B cell (primary cell): ENCODE results near the gene CDH18. TPM values are rescaled to one million over a fixed set of nuclear protein-coding genes. Genes with fewer than 3 reads are reported as not detected.

Source experiments
- ATAC-seq: fragments of 200-7000 bp; cut with Tn5 transposase; one replicate; pipeline ENCODE4 v1.10.0; 2021; ENCODE audit warnings: low read depth, mild to moderate bottlenecking, moderate number of reproducible peaks, moderate library complexity
- CTCF ChIA-PET: fragments of 350-600 bp; sonication (Branson Sonifier 250); formaldehyde crosslinking; loops from one replicate; lab custom pipeline; 2021; ENCODE audit warnings: antibody characterized with exemption, inconsistent platforms; lab: Charles Lee
- POLR2A ChIA-PET: fragments of 350-600 bp; sonication (Branson Sonifier 250); formaldehyde crosslinking; loops from one replicate; lab custom pipeline; 2021; ENCODE audit warnings: antibody characterized with exemption; lab: Charles Lee
- DNase-seq: peaks from one replicate; pipeline ENCODE4 v3.0.0; 2013
- H2AFZ ChIP-seq: 2 replicates; pipeline ENCODE4 v1.6.1; 2012; ENCODE audit warnings: mild to moderate bottlenecking, low read depth, low read length; ENCODE audit not compliant: insufficient read depth, poor library complexity, severe bottlenecking
- H3K27ac ChIP-seq, 2 donors: 1 replicate in 1 of 2; 2 replicates in 1 of 2; pipeline ENCODE4 v1.5.1; 2012 to 2013; ENCODE audit warnings: low read length in 2 of 2, mild to moderate bottlenecking in 2 of 2, moderate library complexity in 1 of 2
- H3K27me3 ChIP-seq, 4 experiments: fragments of 200-600 bp in 1 of 4; sonication (generic) in 1 of 4; replicated peaks in 1 of 4; 1 replicate in 2 of 4; 2 replicates in 2 of 4; pipeline versions ENCODE4 v1.6.1 to v1.7.0; 2013 to 2016; ENCODE audit warnings: low read length in 3 of 4, mild to moderate bottlenecking in 2 of 4, mixed read lengths in 1 of 4, moderate library complexity in 1 of 4; ENCODE audit not compliant: insufficient read depth in 4 of 4, control insufficient read depth in 3 of 4; ENCODE audit errors: control extremely low read depth in 1 of 4
- H3K36me3 ChIP-seq, 2 experiments: replicated peaks in 1 of 2; 1 replicate in 1 of 2; 2 replicates in 1 of 2; pipeline versions ENCODE4 v1.6.1 to v1.7.1; 2013; ENCODE audit warnings: low read length in 1 of 2; ENCODE audit not compliant: insufficient read depth in 2 of 2, control insufficient read depth in 1 of 2; ENCODE audit errors: control extremely low read depth in 1 of 2, extremely low read depth in 1 of 2
- H3K4me1 ChIP-seq, 2 donors: fragments of 200-600 bp in 1 of 2; sonication (generic) in 1 of 2; 1 replicate in 1 of 2; 2 replicates in 1 of 2; pipeline versions ENCODE4 v1.5.1 to v1.6.1; 2013 to 2017; ENCODE audit warnings: low read length in 2 of 2; ENCODE audit not compliant: control insufficient read depth in 2 of 2, insufficient read depth in 2 of 2
- H3K4me2 ChIP-seq: replicated peaks from 2 replicates; pipeline ENCODE3; 2012; ENCODE audit warnings: mild to moderate bottlenecking, low read depth, low read length; ENCODE audit not compliant: poor library complexity, severe bottlenecking
- H3K4me3 ChIP-seq, 5 experiments: fragments of 200-600 bp in 1 of 5; sonication (generic) in 1 of 5; 1 replicate in 3 of 5; 2 replicates in 2 of 5; pipeline versions ENCODE4 v1.5.1 to v1.7.0; 2011 to 2016; ENCODE audit warnings: low read length in 4 of 5, mild to moderate bottlenecking in 4 of 5, low read depth in 2 of 5, control low read depth in 1 of 5, moderate library complexity in 1 of 5; ENCODE audit not compliant: insufficient read depth in 1 of 5; ENCODE audit errors: control extremely low read depth in 1 of 5, extremely low read depth in 1 of 5
- H3K79me2 ChIP-seq: fragments of 200-600 bp; sonication (generic); one replicate; pipeline ENCODE4 v1.6.0; 2016; ENCODE audit warnings: low read length; ENCODE audit not compliant: control insufficient read depth, insufficient read depth
- H3K9ac ChIP-seq: fragments of 200-600 bp; sonication (generic); 2 replicates; pipeline ENCODE4 v1.6.1; 2017; ENCODE audit warnings: mild to moderate bottlenecking, low read length, moderate library complexity
- H3K9me3 ChIP-seq, 3 donors: one replicate each; pipeline versions ENCODE4 v1.6.1 to v1.7.1; 2013; ENCODE audit warnings: low read length in 2 of 3; ENCODE audit not compliant: control insufficient read depth in 2 of 3, insufficient read depth in 1 of 3; ENCODE audit errors: control extremely low read depth in 1 of 3
- H4K20me1 ChIP-seq: 2 replicates; pipeline ENCODE4 v1.6.0; 2012; ENCODE audit warnings: mild to moderate bottlenecking, low read length; ENCODE audit not compliant: insufficient read depth, control insufficient read depth, poor library complexity, severe bottlenecking
- H3K27ac Mint-ChIP-seq: one replicate; pipeline ENCODE4 v1.8.0; 2021; ENCODE audit warnings: mixed read lengths
- H3K27me3 Mint-ChIP-seq: one replicate; pipeline ENCODE4 v1.8.0; 2021; ENCODE audit warnings: mixed read lengths
- H3K4me1 Mint-ChIP-seq: one replicate; pipeline ENCODE4 v1.8.0; 2021; ENCODE audit warnings: mixed read lengths
- H3K4me3 Mint-ChIP-seq: one replicate; pipeline ENCODE4 v1.8.0; 2021; ENCODE audit warnings: mixed read lengths
- H3K9me3 Mint-ChIP-seq: one replicate; pipeline ENCODE4 v1.8.0; 2022; ENCODE audit warnings: mixed read lengths; ENCODE audit not compliant: insufficient read depth
- EZH2 ChIP-seq: IDR thresholded peaks from 2 replicates; pipeline ENCODE4 v1.6.1; 2012; ENCODE audit warnings: borderline replicate concordance, low read depth, mild to moderate bottlenecking, moderate library complexity, low read length; ENCODE audit not compliant: insufficient read depth, poor library complexity, severe bottlenecking
- WGBS: methylation state at CpG from one replicate; pipeline ENCODE4 v1.1.5; 2013; ENCODE audit warnings: missing lambda C conversion rate; ENCODE audit not compliant: insufficient coverage; 5-methylcytosine and 5-hydroxymethylcytosine counted together
- intact Hi-C: fragments of 100-400 bp; cut with micrococcal nuclease; formaldehyde crosslinking; loops from one replicate; pipeline ENCODE4 v1.10.0; 2022
- polyA plus RNA-seq: library from polyadenylated mRNA; depleted of rRNA; stranded (reverse); fragments of >200 nt; gene quantifications from 2 replicates; pipeline ENCODE4 v1.2.3, GENCODE V29; 2012
- total RNA-seq, 2 donors: library from RNA; stranded (reverse); fragments of 120-200 nt in 1 of 2; gene quantifications; 1 replicate in 1 of 2; 2 replicates in 1 of 2; pipeline versions ENCODE4 v1.2.3 to v1.2.4, GENCODE V29; 2013 to 2022
- TF ChIP-seq, protein P1 (sequence below): fragments of 200-600 bp; IDR thresholded peaks from one replicate; pipeline ENCODE4 v1.8.0; 2022; ENCODE audit warnings: antibody characterized with exemption, mild to moderate bottlenecking

CDH18 gene
- total and polyA plus RNA-seq, 2 donors (not counting 1 experiment from before 2014, with no cell fraction given) = not detected

DNA sequence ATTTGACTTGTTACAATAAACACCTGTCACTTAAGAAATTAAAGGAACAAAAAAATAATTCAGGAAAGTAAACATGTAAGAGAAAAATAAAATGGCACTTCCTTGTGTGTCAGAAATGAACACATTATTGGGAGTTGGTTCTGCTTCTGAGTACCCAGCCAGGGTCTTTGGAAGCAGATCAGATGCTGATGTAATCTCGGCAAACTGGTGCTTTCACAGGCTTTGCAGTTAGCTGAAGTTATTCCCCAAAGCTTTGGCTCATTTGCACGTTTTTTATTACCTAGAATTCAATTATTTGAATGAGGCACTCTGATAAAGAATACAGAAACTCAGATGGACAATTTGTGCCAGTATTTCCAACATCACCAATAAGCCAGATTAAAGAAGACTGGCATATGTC is 10.9 kb downstream of the CDH18 start:
- DNase-seq (no peak), ATAC-seq (no peak)
- H3K4me2 ChIP-seq = no peak overlapping the region
- Mint-ChIP-seq H3K4me1 (no peaks in the 10 kb centered on the region), H3K27me3 (no peaks in the 10 kb centered on the region), H3K9me3 (peaks cover 4% of the 10 kb centered on the region), H3K27ac (no peak overlapping the region), H3K4me3 (no peak overlapping the region)
- CTCF ChIA-PET = no interaction called here
- no peaks in the 10 kb centered on the region for H3K4me1 ChIP-seq
- H3K27ac ChIP-seq = no peak overlapping the region
- no peak overlapping the region for H2AFZ ChIP-seq
- H3K9me3 ChIP-seq = no peaks in the 10 kb centered on the region
- POLR2A ChIA-PET = no interaction called here
- H4K20me1 ChIP-seq = no peaks in the 10 kb centered on the region
- no peak for TF ChIP-seq EZH2
- TF ChIP-seq, protein P1, sequence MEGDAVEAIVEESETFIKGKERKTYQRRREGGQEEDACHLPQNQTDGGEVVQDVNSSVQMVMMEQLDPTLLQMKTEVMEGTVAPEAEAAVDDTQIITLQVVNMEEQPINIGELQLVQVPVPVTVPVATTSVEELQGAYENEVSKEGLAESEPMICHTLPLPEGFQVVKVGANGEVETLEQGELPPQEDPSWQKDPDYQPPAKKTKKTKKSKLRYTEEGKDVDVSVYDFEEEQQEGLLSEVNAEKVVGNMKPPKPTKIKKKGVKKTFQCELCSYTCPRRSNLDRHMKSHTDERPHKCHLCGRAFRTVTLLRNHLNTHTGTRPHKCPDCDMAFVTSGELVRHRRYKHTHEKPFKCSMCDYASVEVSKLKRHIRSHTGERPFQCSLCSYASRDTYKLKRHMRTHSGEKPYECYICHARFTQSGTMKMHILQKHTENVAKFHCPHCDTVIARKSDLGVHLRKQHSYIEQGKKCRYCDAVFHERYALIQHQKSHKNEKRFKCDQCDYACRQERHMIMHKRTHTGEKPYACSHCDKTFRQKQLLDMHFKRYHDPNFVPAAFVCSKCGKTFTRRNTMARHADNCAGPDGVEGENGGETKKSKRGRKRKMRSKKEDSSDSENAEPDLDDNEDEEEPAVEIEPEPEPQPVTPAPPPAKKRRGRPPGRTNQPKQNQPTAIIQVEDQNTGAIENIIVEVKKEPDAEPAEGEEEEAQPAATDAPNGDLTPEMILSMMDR = no peak
- H3K4me3 ChIP-seq = no peak overlapping the region
- intact Hi-C loops = no loop called here
- no peaks in the 10 kb centered on the region for H3K36me3 ChIP-seq
- H3K9ac ChIP-seq = no peak overlapping the region
- H3K27me3 ChIP-seq = no peaks in the 10 kb centered on the region
- no peaks in the 10 kb centered on the region for H3K79me2 ChIP-seq
- WGBS = 100% methylated on average over 1 of the region's 2 CpGs

- ATAC-seq (no peak), DNase-seq (no peak)
- H3K27ac ChIP-seq = no peak overlapping the region
- H3K4me2 ChIP-seq = no peak overlapping the region
- WGBS = no CpG with 5 or more reads among the region's 4 CpGs
- H3K79me2 ChIP-seq = no peaks in the 10 kb centered on the region
- Mint-ChIP-seq H3K27ac (no peak overlapping the region), H3K4me3 (no peak overlapping the region), H3K27me3 (no peaks in the 10 kb centered on the region), H3K9me3 (peaks cover 4% of the 10 kb centered on the region), H3K4me1 (no peaks in the 10 kb centered on the region)
- H4K20me1 ChIP-seq = no peaks in the 10 kb centered on the region
- no peak overlapping the region for H2AFZ ChIP-seq
- H3K36me3 ChIP-seq = no peaks in the 10 kb centered on the region
- no peaks in the 10 kb centered on the region for H3K9me3 ChIP-seq
- CTCF ChIA-PET = no interaction called here
- H3K4me1 ChIP-seq = no peaks in the 10 kb centered on the region
- POLR2A ChIA-PET = no interaction called here
- intact Hi-C loops = no loop called here
- H3K27me3 ChIP-seq = no peaks in the 10 kb centered on the region
- no peak overlapping the region for H3K9ac ChIP-seq
- no peak overlapping the region for H3K4me3 ChIP-seq
- TF ChIP-seq EZH2 = no peak
- TF ChIP-seq, protein P1 = no peak
These were observed 12.2 kb downstream of the CDH18 start for GRCh38 chr5:19975795-19976194.
